ENCODE measurements around the gene SOBP. TPM values are rescaled to one million over a fixed set of nuclear protein-coding genes. Genes with fewer than 3 reads are reported as not detected.

Gene SOBP
- total and polyA plus RNA-seq, 9 donors = 8.7 to 31.3 (median 25.8) TPM

- DNase-seq = no peak
- no peak for TF ChIP-seq CTCF (IDR thresholded peaks at IDR 0.05)
- no peak for TF ChIP-seq POLR2A (IDR thresholded peaks at IDR 0.05)
- TF ChIP-seq EP300 (IDR thresholded peaks at IDR 0.05) = no peak
- WGBS, 3 donors = 89 to 94% (median 91%) methylated on average over 14 of the region's 14 CpGs
- H3K4me3 ChIP-seq = no peak overlapping the region
- no peaks in the 10 kb centered on the region for H3K4me1 ChIP-seq (ENCODE audit: insufficient read depth)
- H3K9me3 ChIP-seq = no peaks in the 10 kb centered on the region
- H3K27me3 ChIP-seq = no peaks in the 10 kb centered on the region
- intact Hi-C loops (cut with DNase I) = loop anchor here in 2 of 4 donors (10.0 kb wide), 3 partner anchors 145 to 625 kb away; no protein-coding TSS in a partner anchor
- no peaks in the 10 kb centered on the region for H3K36me3 ChIP-seq
- no peak overlapping the region for H3K27ac ChIP-seq
Measured at GRCh38 chr6:107699697-107700325, 209.9 kb downstream of the SOBP start.

GRCh38 chr6:107703606-107704005, 213.7 kb downstream of the SOBP start:
- no peaks in the 10 kb centered on the region for H3K4me1 ChIP-seq (ENCODE audit: insufficient read depth)
- intact Hi-C loops (cut with DNase I) = loop anchor here in 1 of 4 donors (10.0 kb wide), 2 partner anchors 141 to 519 kb away; no protein-coding TSS in a partner anchor
- H3K4me3 ChIP-seq = no peak overlapping the region
- H3K27ac ChIP-seq = no peak overlapping the region
- no peak for TF ChIP-seq POLR2A (IDR thresholded peaks at IDR 0.05)
- TF ChIP-seq CTCF (IDR thresholded peaks at IDR 0.05) = no peak
- TF ChIP-seq EP300 (IDR thresholded peaks at IDR 0.05) = no peak
- H3K9me3 ChIP-seq = no peaks in the 10 kb centered on the region
- no peaks in the 10 kb centered on the region for H3K27me3 ChIP-seq
- H3K36me3 ChIP-seq = no peaks in the 10 kb centered on the region
- no peak for DNase-seq
- WGBS, 3 donors = 85 to 93% (median 89%) methylated on average over 5 of the region's 5 CpGs

GRCh38 chr6:107704347-107705013, 214.6 kb downstream of the SOBP start:
- Histone ChIP-seq H3K27me3 (no peaks in the 10 kb centered on the region), H3K36me3 (no peaks in the 10 kb centered on the region), H3K27ac (no peak overlapping the region), H3K9me3 (no peaks in the 10 kb centered on the region), H3K4me1 (ENCODE audit: insufficient read depth) (no peaks in the 10 kb centered on the region), H3K4me3 (no peak overlapping the region)
- DNase-seq = peak in 1 of 5 donors; percentile 51
- 29 to 31% (median 30%) methylated on average over 8 of the region's 8 CpGs for WGBS, 3 donors
- intact Hi-C loops (cut with DNase I) = loop anchor here in 1 of 4 donors (10.0 kb wide), 2 partner anchors 140 to 520 kb away; no protein-coding TSS in a partner anchor
- no peak for TF ChIP-seq POLR2A (IDR thresholded peaks at IDR 0.05)
- TF ChIP-seq CTCF (IDR thresholded peaks at IDR 0.05) = peak; percentile 72 to 85 (median 78)
- TF ChIP-seq EP300 (IDR thresholded peaks at IDR 0.05) = no peak

- no peak for DNase-seq
- Histone ChIP-seq H3K27ac (no peak overlapping the region), H3K4me1 (ENCODE audit: insufficient read depth) (no peaks in the 10 kb centered on the region), H3K36me3 (no peaks in the 10 kb centered on the region), H3K27me3 (no peaks in the 10 kb centered on the region), H3K9me3 (no peaks in the 10 kb centered on the region), H3K4me3 (no peak overlapping the region)
- TF ChIP-seq EP300 (IDR thresholded peaks at IDR 0.05) = no peak
- no peak for TF ChIP-seq CTCF (IDR thresholded peaks at IDR 0.05)
- no peak for TF ChIP-seq POLR2A (IDR thresholded peaks at IDR 0.05)
- WGBS, 3 donors = 84 to 90% (median 87%) methylated on average over 13 of the region's 13 CpGs
- intact Hi-C loops (cut with DNase I) = loop anchor here in 1 of 4 donors (10.0 kb wide), 2 partner anchors 138 to 522 kb away; no protein-coding TSS in a partner anchor
Measured at GRCh38 chr6:107706516-107707115, 216.7 kb downstream of the SOBP start.
